ENCODE data around the gene ABL1. TPM values are rescaled to one million over a fixed set of nuclear protein-coding genes. Genes with fewer than 3 reads are reported as not detected.

ABL1 gene
- total and polyA plus RNA-seq, 4 donors: 23.3 to 60.0 (median 37.7) TPM

DNA sequence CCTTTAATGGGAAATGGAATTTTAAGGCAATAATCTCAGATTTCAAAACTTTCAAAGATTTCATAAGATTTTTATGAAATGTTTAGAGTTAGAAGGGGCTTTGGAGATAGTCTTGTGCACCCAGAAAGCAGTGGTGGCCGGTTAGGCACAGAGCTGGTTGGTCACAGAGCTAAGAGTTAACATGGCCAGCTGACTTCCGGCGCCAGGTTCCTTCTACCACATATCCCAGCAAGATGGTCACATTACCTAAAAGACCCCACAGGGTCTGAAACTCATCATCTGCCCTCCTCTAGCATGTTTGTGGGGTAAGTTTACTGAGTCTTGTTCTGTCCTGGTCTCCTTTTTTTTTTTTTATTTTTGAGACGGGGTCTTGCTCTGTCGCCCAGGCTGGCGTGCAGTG is 42.2 kb downstream of the ABL1 start:
- 96 to 98% methylated on average over 6 of the region's 6 CpGs for WGBS, 2 donors
- ATAC-seq (ENCODE audit: insufficient read depth, low FRiP score): no peak
- Histone ChIP-seq H3K36me3 (ENCODE audit: control insufficient read depth in 4 of 4, insufficient read depth in 4 of 4, low read length in 4 of 4) (peaks cover 4 to 60% (median 25%) of the 10 kb centered on the region in 4 donors), H3K9me3 (ENCODE audit: control insufficient read depth in 4 of 4, insufficient read depth in 3 of 4, low read length in 3 of 4) (no peaks in the 10 kb centered on the region), H3K4me1 (ENCODE audit: control insufficient read depth in 5 of 5, insufficient read depth in 5 of 5, low read length in 5 of 5) (no peaks in the 10 kb centered on the region), H3K4me3 (no peak overlapping the region), H3K27me3 (ENCODE audit: control insufficient read depth in 3 of 3, insufficient read depth in 3 of 3, low read length in 2 of 3) (no peaks in the 10 kb centered on the region), H3K27ac (ENCODE audit: low read depth in 1 of 2, low read length in 1 of 2) (no peak overlapping the region), H3K9ac (ENCODE audit: insufficient read depth in 1 of 2, low read length in 2 of 2) (no peak overlapping the region)
- TF ChIP-seq, protein P1, sequence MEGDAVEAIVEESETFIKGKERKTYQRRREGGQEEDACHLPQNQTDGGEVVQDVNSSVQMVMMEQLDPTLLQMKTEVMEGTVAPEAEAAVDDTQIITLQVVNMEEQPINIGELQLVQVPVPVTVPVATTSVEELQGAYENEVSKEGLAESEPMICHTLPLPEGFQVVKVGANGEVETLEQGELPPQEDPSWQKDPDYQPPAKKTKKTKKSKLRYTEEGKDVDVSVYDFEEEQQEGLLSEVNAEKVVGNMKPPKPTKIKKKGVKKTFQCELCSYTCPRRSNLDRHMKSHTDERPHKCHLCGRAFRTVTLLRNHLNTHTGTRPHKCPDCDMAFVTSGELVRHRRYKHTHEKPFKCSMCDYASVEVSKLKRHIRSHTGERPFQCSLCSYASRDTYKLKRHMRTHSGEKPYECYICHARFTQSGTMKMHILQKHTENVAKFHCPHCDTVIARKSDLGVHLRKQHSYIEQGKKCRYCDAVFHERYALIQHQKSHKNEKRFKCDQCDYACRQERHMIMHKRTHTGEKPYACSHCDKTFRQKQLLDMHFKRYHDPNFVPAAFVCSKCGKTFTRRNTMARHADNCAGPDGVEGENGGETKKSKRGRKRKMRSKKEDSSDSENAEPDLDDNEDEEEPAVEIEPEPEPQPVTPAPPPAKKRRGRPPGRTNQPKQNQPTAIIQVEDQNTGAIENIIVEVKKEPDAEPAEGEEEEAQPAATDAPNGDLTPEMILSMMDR (IDR thresholded peaks at IDR 0.05; ENCODE audit: control extremely low read depth, extremely low read depth): no peak
- no peak for DNase-seq

DNA sequence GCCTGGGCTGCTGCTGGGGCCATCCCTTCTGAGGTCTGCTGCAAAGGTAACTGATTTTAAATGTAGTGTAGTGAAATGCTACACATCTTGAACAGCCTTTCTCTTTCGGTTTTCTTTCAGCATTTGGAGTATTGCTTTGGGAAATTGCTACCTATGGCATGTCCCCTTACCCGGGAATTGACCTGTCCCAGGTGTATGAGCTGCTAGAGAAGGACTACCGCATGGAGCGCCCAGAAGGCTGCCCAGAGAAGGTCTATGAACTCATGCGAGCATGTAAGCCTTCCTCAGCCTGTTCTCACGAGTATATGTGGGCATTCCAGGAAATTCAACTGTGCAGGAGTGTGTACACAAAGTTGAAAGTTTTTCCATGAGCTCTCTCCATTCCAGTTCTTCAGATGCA is 43.2 kb downstream of the ABL1 start:
- ATAC-seq (ENCODE audit: insufficient read depth, low FRiP score) (no peak), DNase-seq (no peak)
- Histone ChIP-seq H3K4me3 (no peak overlapping the region), H3K27ac (ENCODE audit: low read depth in 1 of 2, low read length in 1 of 2) (no peak overlapping the region), H3K4me1 (ENCODE audit: control insufficient read depth in 5 of 5, insufficient read depth in 5 of 5, low read length in 5 of 5) (no peaks in the 10 kb centered on the region), H3K9ac (ENCODE audit: insufficient read depth in 1 of 2, low read length in 2 of 2) (no peak overlapping the region), H3K9me3 (ENCODE audit: control insufficient read depth in 4 of 4, insufficient read depth in 3 of 4, low read length in 3 of 4) (no peaks in the 10 kb centered on the region), H3K36me3 (ENCODE audit: control insufficient read depth in 4 of 4, insufficient read depth in 4 of 4, low read length in 4 of 4) (peaks cover 4 to 57% (median 23%) of the 10 kb centered on the region in 4 donors), H3K27me3 (ENCODE audit: control insufficient read depth in 3 of 3, insufficient read depth in 3 of 3, low read length in 2 of 3) (no peaks in the 10 kb centered on the region)
- WGBS, 2 donors: 94% methylated on average over 6 of the region's 6 CpGs
- TF ChIP-seq, protein P1 (IDR thresholded peaks at IDR 0.05; ENCODE audit: control extremely low read depth, extremely low read depth): no peak

DNA sequence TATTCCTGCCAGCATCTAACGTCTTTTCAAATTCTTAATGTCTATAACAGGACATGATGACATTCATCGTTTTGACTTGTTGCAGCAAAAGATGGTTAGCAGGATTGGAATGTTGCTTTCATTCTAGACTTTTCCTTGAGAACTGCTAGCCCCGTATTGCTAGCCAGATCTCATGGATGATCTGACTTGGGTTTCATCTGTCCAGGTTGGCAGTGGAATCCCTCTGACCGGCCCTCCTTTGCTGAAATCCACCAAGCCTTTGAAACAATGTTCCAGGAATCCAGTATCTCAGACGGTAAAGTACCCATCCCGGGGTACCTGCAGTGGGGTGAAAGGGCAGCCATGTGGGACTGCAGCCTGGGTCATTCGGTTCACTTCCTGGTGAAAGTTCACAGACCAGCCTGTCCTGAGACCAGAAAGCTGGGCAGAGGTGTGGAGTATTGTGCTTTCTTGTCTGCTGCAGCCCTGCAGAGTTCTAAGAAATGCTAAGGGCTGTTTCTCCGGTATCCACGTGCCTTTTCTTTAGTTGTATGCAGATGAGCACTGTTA is 44.9 kb downstream of the ABL1 start:
- ATAC-seq (ENCODE audit: insufficient read depth, low FRiP score) (no peak), DNase-seq (no peak)
- Histone ChIP-seq H3K27me3 (ENCODE audit: control insufficient read depth in 3 of 3, insufficient read depth in 3 of 3, low read length in 2 of 3) (no peaks in the 10 kb centered on the region), H3K9ac (ENCODE audit: insufficient read depth in 1 of 2, low read length in 2 of 2) (no peak overlapping the region), H3K4me3 (no peak overlapping the region), H3K4me1 (ENCODE audit: control insufficient read depth in 5 of 5, insufficient read depth in 5 of 5, low read length in 5 of 5) (no peaks in the 10 kb centered on the region), H3K9me3 (ENCODE audit: control insufficient read depth in 4 of 4, insufficient read depth in 3 of 4, low read length in 3 of 4) (no peaks in the 10 kb centered on the region), H3K36me3 (ENCODE audit: control insufficient read depth in 4 of 4, insufficient read depth in 4 of 4, low read length in 4 of 4) (peaks cover 4 to 57% (median 16%) of the 10 kb centered on the region in 4 donors), H3K27ac (ENCODE audit: low read depth in 1 of 2, low read length in 1 of 2) (no peak overlapping the region)
- 95 to 97% methylated on average over 9 of the region's 9 CpGs for WGBS, 2 donors
- TF ChIP-seq, protein P1 (IDR thresholded peaks at IDR 0.05; ENCODE audit: control extremely low read depth, extremely low read depth): no peak

Measured in lung (tissue), 12 donors.